ELF-1 (cell line): ENCODE measurements around the gene FGD2.

Source experiments
- DNase-seq: peaks from one replicate; pipeline ENCODE4 v3.0.0-alpha.2; 2016; ENCODE audit warnings: low read depth, low spot score

The FGD2 gene

DNA sequence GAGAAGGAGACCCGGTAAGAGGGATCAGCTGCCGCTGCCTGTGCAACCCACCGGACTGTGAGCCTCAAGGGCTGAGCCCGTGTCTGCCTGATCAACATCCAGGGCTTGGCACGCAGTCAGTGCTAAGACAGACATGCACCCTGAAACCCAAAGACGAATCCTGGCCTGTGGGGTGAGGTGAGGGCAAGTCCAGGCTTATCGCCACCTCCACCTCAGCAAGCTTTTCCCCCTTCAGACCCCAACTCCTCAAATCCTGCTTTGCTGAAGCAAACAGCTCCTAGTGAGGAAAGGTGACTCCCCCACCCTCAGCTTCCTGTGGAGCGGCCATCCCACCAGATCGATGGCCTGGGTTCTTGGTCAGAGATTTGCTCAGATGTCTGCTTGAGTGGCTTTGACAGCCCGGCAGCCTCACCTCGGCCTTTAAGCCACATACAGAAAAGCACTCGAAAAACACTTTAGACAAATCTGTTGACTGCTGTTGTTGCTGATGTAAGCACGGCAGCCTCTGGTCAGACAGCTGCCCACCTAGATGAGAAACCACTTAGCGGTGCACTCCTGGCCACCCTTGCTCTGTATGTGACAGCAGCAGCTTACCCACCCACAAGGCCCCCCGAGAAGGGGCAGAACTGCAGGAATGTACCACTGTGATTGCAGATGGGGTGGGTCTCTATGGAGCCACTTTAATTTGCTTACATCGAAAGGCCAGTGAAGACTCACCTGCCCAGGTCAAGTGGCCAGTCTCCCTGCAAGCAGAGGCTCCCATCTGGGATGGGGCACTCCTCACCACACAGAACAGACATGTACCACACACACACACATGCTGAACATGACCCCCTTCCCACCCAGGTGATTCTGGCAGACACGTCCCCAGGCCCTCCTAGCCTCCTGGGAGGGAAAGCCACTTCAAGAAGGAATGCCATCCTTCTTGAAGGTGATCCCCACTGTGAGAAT is 34.3 kb upstream of the FGD2 start:
- no peak for DNase-seq

- peak; percentile 45 for DNase-seq
These were observed 33.4 kb upstream of the FGD2 start for GRCh38 chr6:36971921-36972673.

DNA sequence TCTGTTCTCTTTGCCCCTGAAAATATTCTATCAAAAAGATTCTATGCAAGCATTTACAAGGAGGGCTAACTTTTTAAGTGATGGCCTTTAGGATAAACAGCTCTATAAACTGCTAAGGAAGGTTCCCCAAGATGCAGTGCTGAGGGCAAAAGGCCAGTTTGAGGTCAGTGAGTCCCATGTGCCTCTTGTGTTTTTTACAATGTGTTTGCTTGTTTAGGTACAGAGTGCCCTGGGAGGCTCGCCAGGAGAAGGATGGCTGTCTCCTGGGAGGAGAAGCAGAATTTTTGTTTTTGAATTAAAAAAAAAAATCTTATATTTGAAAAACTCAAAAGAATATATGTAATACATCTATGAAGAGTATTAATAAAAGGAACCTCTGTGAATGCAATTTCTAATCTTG is 32.3 kb upstream of the FGD2 start:
- DNase-seq, result no peak

DNA sequence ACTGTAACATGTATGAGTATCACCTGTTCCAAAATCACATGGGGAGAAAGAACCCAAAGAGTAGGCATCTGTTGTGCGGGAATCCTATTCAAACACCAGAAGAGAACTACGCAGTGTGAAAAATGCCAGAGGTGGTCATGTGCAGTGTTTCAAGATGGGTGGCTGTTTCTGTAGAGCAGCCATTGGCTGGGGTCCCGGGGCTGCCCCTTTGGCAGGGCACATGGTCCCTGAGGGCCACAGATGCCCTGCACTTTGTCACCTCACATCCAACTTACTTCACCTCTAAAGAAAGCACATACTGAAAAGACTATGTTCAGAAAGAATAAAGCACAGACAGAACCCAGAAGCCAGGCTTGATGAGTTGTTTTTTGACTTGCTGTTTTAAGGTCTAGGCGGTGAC is 31.8 kb upstream of the FGD2 start:
- no peak for DNase-seq

DNA sequence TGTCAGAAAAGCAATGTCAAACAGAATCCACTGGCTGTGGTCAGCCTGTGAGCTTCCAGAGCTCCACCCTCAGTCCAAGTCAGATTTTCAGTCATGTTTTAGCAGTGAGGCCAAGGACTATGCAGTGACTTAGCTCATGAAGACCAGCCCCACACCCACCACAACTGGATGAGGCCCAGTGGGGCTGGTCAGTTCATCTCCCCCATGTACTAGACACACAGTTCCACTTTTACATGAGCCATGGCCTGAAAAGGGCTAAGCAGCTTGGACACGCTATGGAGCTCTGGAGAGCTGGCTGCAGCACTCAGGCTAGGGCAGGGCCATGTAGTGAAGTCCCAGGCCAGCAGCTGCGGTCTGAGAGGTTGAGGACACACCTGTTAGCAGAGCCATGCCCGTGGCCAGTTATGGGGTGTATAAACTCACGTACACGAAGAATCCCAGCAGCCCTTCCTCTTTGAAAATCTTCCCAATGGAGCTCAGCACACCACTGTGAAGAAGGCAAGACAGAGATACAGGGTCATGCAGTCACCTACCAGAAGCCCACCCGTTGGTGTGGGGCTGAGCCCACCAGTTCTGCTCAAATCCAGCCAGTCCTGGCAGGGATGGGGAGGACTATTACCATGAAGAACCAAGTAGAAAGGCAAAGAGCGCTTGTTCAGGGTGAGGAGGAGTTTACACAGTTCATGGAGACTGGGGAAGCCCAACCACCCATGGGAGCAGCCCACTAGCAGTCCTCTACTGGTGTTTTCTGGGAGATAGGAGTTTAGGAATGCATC is 30.0 kb upstream of the FGD2 start:
- no peak for DNase-seq

DNA sequence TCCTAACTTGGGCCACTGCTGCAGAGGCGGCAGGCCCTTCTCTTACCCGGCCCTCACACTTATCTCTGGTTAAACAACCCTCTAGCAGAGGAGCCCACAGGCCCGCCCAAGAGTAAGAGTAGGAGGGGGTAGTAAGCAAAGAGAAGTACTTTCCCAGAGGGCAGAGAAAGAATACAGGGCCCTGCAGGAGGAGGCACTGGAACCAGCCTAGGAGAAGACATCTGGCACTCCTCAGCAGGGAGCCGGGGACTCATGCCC is 29.5 kb upstream of the FGD2 start:
- DNase-seq, result no peak

- DNase-seq, result no peak
These were observed 28.9 kb upstream of the FGD2 start for GRCh38 chr6:36976509-36976908.

DNA sequence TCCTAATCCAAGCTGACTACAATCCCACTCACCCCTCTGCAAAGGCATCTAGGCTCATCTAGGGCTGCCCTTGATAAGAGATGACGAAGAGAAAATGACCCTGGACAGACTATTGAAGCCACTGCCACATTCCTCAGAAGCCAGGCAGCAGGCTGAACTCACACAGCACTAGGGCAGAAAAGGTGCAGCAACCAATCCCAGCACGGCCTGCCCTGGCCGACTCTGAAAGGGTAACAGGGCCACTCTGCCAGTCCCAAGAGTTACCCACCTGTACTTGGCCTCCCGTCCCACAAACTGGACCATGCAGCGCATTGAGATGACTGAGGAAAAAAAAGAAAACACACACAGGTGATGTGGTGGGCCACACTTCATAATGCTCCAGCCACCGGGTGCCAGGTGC is 28.5 kb upstream of the FGD2 start:
- DNase-seq, result no peak

DNA sequence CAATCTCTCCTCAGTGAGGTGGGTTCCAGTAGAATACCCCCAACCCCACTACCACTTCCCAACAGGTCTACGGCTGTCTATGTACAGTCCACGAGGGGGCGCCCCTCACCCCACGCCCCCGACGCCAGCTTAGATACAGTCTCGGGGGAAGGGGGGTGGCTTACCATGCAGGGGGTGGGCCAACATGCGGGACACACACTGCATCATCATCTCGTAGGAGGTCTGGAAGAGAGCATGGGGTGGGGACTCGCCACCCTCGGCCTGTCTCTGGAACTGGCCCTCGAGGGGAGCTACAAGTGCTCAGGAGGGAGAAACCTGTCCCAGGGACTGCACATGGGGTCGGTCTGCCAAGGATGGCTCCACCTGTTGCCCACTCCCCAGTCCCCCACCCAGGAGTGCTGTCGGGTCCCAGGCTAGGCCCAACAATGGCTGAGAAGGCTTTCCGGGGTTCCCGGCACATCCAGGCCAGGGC is 27.9 kb upstream of the FGD2 start:
- DNase-seq, result no peak

- no peak for DNase-seq
These were observed 26.8 kb upstream of the FGD2 start for GRCh38 chr6:36978421-36979346.

DNA sequence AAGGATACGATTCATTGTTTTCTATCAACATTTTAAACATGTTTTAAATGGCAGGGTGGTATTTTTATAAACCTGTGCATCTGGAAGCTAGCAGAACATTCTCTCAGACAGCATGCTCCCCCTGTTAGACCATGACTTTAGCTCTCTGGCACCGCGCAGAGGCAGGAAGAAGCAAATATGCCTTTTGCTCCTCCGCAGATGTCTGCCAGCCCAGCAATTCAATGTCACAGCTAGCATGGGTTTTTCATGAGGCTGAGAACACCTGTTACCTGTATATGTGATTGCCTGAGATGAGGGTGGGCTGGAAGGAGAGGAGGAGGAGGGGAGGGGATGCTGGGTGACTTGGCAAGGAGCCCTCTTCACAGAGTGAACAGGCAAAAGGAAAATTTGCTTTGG is 26.1 kb upstream of the FGD2 start:
- no peak for DNase-seq

- DNase-seq, result no peak
These were observed 25.3 kb upstream of the FGD2 start for GRCh38 chr6:36980129-36980528.

DNA sequence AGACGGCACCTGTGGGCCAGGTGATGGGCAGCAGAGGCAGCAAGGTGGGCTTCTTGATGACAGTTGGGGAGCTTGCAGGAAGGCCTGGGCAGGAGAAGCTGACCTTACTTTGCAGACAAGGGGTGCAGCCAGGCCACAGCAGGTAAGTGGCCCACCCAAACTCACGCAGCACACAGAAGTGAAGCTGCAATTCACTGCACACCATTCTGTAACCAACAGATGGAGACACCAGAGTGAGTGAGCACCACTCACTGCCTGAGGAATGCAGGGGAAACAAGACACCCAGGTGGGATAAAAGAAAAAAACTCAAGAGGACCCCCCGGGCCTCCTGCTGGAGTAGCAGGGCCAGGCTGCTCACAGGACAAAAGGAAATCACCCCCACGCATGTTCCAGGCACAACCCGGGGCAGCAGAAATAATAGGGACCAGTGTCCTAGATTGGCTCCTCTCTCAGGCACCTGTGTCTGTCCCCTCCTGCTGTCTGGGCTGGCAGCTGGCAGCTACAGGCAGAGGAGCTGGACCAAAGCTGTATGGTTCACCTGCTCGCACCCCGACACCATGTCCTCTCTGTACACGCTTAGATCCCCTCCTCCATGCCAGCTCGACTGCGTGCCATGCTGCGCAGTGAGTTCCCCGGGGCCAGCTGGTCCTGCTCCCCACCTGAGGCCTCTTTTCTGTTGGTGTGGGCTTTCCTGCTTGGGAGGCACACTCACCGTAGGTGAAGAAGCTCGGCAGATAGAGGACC is 24.4 kb upstream of the FGD2 start:
- peak; percentile 59 for DNase-seq

- no peak for DNase-seq
These were observed 21.9 kb upstream of the FGD2 start for GRCh38 chr6:36983538-36983937.

DNA sequence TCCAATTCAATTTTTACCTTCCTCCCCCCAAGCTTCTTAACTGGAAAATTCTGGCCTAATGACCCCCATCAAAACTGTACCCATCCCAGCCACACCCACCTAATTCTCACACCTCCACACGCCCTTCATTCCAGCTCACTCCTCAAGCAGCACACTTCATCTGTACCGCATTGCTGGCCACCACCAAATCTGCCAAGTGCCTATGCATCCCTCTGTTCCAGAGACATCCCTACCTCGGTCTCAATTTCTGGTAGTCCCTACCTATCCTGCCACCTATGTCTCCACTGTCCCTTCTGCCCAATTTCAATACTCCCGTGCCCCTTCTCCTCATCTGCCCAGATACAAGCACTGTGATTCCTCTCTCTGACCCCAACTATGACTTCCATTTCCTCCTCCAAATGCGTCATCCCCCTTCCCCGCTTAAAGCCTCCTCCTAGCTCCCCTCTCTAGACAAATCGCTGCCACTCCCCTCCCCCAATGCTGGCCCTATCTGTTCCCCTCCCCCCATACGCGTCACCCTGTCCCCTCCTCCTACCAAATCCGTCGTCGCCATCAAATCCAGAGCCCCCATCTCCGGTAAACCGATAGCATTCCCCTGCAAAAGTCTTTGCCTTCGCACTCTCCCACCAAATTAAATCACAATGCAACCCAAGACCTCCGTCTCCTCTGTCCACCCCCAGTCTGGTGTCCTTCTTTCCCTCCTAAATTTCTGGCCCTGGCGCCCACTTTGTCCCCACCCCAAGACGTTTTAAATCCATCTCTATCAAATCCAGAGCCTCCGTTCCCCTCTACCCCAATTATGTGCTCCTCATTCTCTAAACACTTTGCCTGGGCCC is 20.7 kb upstream of the FGD2 start:
- peak; percentile 59 for DNase-seq

DNA sequence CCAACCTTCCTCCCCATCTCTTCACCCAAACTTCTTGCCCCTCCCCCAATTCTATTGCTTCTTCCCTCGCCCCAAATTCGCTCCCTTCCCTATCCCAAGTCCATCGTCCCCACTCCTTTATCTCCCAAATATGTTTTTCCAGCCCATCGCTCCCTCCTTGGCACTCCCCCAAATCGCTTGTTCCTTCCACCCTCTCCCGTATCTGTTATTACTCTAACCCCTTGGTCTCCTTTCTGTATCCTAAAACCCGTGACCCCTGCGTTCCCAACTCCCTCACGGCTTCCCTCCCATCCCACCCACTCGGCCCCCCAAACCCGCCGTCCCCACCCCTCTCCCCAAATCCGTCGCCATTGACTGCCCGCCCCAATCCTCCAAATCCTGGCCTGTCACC is 20.0 kb upstream of the FGD2 start:
- DNase-seq, result no peak

- peak; percentile 92 for DNase-seq
These were observed 19.4 kb upstream of the FGD2 start, which contains the start of gene MTCH1 for GRCh38 chr6:36985808-36986703. TSS of gene MTCH1 (minus strand) at chr6:36986196. CDS start at chr6:36986173, 23 bp downstream.

GRCh38 chr6:36986704-36987047 is 18.8 kb upstream of the FGD2 start:
- DNase-seq, result no peak

- DNase-seq, result no peak
These were observed 16.2 kb upstream of the FGD2 start for GRCh38 chr6:36989264-36989663.
